Measurements from ENCODE around the gene ROGDI. TPM values are rescaled to one million over a fixed set of nuclear protein-coding genes. Genes with fewer than 3 reads are reported as not detected.

The ROGDI gene
- total and polyA plus RNA-seq, 10 of the 15 experiments (the other 5 are each of a cell fraction or from before 2014, with no cell fraction given), result 0.40 to 23.5 (median 12.3) TPM

DNA sequence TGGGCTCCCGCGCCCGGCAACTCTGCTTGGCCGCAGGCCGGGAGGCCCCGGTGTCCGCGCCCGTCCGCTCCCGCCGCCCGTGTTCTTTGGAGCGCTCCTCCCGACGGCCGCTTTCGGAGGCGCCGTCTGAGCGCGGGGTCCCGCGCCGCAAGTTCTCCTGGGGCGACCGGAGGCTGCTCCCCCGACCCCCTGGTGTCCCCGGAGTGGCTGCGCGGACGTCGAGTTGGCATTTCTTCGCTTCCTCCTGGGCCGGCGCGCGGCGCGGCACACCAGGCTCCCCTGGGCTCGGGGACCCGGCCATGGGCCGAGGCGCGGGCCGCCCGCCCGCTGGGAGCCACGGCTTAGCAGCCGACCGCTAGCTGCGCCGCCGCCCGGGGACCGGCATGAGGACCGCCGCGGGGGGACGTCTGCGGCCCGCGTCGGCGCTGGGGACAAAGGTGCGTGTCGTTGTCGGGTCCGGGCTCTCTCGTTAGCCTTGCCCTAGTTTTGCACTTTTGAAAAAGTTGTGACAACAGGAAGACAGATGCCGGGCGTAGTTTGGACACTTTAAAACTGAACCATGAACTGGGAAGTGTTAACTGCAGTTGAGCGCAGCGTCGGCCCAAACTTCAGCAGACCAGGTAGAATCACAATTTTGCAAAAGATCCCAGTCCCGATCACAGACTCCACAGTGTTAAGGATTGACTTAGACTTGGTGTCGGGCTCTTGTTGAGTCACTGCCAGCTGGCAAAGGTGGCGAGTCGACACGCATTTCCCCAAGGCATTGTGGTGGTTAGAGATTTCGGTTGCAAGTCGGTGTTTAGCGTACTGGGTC, 45.5 kb upstream of the ROGDI start (continued):
- TF ChIP-seq, protein P1, sequence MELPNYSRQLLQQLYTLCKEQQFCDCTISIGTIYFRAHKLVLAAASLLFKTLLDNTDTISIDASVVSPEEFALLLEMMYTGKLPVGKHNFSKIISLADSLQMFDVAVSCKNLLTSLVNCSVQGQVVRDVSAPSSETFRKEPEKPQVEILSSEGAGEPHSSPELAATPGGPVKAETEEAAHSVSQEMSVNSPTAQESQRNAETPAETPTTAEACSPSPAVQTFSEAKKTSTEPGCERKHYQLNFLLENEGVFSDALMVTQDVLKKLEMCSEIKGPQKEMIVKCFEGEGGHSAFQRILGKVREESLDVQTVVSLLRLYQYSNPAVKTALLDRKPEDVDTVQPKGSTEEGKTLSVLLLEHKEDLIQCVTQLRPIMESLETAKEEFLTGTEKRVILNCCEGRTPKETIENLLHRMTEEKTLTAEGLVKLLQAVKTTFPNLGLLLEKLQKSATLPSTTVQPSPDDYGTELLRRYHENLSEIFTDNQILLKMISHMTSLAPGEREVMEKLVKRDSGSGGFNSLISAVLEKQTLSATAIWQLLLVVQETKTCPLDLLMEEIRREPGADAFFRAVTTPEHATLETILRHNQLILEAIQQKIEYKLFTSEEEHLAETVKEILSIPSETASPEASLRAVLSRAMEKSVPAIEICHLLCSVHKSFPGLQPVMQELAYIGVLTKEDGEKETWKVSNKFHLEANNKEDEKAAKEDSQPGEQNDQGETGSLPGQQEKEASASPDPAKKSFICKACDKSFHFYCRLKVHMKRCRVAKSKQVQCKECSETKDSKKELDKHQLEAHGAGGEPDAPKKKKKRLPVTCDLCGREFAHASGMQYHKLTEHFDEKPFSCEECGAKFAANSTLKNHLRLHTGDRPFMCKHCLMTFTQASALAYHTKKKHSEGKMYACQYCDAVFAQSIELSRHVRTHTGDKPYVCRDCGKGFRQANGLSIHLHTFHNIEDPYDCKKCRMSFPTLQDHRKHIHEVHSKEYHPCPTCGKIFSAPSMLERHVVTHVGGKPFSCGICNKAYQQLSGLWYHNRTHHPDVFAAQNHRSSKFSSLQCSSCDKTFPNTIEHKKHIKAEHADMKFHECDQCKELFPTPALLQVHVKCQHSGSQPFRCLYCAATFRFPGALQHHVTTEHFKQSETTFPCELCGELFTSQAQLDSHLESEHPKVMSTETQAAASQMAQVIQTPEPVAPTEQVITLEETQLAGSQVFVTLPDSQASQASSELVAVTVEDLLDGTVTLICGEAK (IDR thresholded peaks at IDR 0.05; ENCODE audit: borderline replicate concordance), result no peak
- TF ChIP-seq KAT2A (conservative IDR thresholded peaks at IDR 0.05; ENCODE audit: control insufficient read depth, low read depth, low read length) (no peak), TCF12 (IDR thresholded peaks at IDR 0.05; ENCODE audit: low read depth, low read length) (no peak), ZSCAN29 (IDR thresholded peaks at IDR 0.05) (no peak), ZNF622 (IDR thresholded peaks at IDR 0.05) (no peak), CHD4 (IDR thresholded peaks at IDR 0.05) (no peak), JUND (IDR thresholded peaks at IDR 0.05; ENCODE audit: low read depth, low read length) (no peak), SMARCA5 (IDR thresholded peaks at IDR 0.05) (0 out of 2 replicates have a peak, but pooled peaks have one; percentile 35), NR2F1 (conservative IDR thresholded peaks at IDR 0.05) (no peak), KLF5 (IDR thresholded peaks at IDR 0.05; ENCODE audit: partially characterized antibody) (no peak), RAD21 (IDR thresholded peaks at IDR 0.05; ENCODE audit: insufficient read depth, low read depth, low read length) (no peak), BMI1 (IDR thresholded peaks at IDR 0.05; ENCODE audit: borderline replicate concordance) (no peak), IKZF1 (conservative IDR thresholded peaks at IDR 0.05) (peak; percentile 82), CHD2 (IDR thresholded peaks at IDR 0.05; ENCODE audit: borderline replicate concordance, low read depth, low read length) (no peak), EED (IDR thresholded peaks at IDR 0.05; ENCODE audit: low read depth) (no peak), SIX5 (IDR thresholded peaks at IDR 0.05; ENCODE audit: low read depth, low read length, severe bottlenecking) (no peak), CREB1 (IDR thresholded peaks at IDR 0.05; ENCODE audit: low read depth) (0 out of 2 replicates have a peak, but pooled peaks have one; percentile 21)
- TF ChIP-seq, protein P2, sequence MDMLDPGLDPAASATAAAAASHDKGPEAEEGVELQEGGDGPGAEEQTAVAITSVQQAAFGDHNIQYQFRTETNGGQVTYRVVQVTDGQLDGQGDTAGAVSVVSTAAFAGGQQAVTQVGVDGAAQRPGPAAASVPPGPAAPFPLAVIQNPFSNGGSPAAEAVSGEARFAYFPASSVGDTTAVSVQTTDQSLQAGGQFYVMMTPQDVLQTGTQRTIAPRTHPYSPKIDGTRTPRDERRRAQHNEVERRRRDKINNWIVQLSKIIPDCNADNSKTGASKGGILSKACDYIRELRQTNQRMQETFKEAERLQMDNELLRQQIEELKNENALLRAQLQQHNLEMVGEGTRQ (IDR thresholded peaks at IDR 0.05; ENCODE audit: borderline replicate concordance, low read depth, low read length), result no peak
- TF ChIP-seq, protein P3, sequence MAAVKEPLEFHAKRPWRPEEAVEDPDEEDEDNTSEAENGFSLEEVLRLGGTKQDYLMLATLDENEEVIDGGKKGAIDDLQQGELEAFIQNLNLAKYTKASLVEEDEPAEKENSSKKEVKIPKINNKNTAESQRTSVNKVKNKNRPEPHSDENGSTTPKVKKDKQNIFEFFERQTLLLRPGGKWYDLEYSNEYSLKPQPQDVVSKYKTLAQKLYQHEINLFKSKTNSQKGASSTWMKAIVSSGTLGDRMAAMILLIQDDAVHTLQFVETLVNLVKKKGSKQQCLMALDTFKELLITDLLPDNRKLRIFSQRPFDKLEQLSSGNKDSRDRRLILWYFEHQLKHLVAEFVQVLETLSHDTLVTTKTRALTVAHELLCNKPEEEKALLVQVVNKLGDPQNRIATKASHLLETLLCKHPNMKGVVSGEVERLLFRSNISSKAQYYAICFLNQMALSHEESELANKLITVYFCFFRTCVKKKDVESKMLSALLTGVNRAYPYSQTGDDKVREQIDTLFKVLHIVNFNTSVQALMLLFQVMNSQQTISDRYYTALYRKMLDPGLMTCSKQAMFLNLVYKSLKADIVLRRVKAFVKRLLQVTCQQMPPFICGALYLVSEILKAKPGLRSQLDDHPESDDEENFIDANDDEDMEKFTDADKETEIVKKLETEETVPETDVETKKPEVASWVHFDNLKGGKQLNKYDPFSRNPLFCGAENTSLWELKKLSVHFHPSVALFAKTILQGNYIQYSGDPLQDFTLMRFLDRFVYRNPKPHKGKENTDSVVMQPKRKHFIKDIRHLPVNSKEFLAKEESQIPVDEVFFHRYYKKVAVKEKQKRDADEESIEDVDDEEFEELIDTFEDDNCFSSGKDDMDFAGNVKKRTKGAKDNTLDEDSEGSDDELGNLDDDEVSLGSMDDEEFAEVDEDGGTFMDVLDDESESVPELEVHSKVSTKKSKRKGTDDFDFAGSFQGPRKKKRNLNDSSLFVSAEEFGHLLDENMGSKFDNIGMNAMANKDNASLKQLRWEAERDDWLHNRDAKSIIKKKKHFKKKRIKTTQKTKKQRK (IDR thresholded peaks at IDR 0.05; ENCODE audit: low read depth, low read length), result no peak
